ENCODE measurements around the gene CDKN2D.

CDKN2D gene

DNA sequence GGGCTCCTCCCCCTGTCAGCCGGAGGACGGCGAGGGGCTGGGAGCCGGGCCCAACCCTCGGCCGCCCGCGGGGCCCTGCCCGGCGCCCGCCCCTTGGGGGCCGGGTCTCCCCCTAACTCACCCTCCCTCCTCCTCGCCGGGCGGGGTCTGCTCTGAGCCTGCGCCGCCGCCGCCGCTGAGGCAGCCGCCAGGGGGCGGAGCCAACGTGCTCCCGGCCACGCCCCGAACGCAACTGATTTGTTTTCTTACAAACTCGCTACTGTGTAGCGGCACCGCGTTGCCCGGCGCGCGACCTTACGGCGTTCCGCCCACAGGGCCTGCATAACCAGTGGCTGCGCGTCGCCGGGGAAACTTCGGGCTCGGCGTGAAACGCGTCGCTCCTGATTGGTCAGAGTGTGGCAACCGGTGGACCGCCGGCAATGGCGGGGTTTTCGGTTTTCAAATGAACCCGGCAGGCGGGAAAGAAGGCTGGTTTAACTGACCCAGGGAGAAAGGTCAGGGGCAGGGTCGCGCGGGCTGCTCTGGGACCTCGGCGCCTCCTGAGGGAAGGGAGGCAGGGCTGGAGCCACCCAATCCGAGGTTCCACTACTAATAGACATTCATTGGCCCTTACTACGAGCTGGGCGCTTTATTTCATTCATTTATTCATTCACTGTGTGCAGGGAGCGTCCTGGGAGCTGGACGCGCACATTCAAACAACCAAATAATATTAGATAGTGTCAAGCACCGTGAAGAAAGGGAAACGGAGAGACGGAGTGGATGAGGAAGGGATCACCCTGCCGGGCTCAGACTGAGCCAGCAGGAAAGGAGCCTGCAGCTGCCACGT is at the start of gene CDKN2D:
CDKN2D (minus strand) TSS at position 154 of the 826 bp plus-strand sequence. CDS start 326 bp downstream, outside the sequence.
- DNase-seq = peak; percentile 96

GRCh38 chr19:10617409-10618121 is 48.8 kb upstream of the CDKN2D start:
- no peak for DNase-seq

DNA sequence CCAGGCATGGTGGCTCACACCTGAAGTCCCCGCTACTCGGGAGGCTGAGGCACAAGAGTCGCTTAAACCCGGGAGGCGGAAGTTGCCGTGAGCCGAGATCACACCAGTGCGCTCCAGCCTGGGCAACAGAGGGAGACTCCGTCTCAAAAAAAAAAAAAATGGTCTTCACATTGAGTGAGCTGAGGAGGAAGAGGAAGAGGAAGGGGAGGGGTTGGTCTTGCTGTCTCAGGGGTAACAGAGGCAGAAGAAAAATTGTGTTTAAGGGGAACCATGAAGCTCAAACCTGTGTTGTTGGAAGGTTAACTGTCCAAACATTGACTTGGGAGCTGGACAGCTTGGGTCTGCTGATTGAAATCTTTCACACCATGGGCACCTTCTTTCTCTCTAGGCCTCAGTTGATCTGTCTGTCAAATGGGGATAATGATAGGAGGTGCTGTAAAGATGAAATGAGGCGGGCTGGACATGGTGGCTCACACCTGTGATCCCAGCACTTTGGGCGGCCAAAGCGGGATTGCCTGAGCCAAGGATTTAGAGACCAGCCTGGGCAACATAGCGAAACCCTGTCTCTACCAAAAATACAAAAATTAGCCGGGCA is 46.7 kb upstream of the CDKN2D start:
- no peak for DNase-seq

- no peak for DNase-seq
These were observed 43.8 kb upstream of the CDKN2D start for GRCh38 chr19:10612499-10613119.

- no peak for DNase-seq
These were observed 43.1 kb upstream of the CDKN2D start for GRCh38 chr19:10611907-10612306.

DNA sequence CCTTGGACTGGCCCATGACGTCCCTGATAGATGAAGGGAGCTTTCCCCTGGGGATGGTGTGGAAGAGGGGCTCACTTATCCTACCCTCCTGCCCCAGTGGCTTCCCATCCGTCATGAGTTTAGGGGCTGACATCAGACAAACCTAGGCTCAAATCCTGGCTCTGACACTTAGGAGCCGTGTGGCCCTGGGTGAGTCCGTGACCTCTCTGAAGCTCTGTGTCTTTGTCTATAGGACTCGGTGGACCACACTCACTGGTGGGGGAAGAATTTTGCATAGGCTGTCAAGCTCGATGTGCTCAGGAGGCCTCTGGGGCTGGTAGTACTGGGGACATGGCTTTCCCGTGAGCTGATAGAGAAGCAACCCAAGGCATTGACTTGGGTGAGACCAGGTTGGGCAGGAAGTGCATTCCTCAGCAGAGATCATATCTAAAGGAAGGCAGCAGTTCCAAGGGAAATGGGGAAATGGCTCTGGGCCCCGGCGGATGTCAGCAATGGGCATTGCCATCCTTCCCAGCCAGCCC is 35.7 kb upstream of the CDKN2D start:
- no peak for DNase-seq

DNA sequence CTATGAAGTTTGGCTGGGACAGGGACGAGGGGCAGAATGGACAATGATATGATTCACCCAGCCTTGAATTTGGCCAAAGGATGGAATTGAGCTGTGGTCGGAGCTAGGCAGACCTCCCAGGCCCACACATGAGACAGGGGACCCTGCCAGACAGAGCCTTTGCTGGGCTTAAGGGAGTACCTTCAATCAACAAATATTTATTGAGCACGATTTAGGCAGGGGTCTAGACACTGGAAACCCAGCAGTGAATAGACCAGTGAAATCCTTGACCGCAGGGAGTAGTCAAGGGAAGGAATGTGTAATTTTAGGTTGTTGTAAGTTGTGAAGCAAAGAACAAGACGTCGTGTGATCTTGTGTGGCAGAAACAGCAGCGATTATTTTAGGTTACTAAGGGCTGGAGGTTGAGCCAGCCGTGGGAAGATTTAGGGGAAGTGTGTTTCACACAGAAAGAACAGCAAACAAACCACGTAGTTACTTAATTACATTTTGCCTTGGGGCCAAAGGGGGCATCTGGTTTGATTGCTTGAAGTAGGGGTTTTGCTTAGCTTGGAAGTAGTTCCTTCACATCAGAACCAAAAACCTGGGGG is 35.2 kb upstream of the CDKN2D start:
- no peak for DNase-seq

DNA sequence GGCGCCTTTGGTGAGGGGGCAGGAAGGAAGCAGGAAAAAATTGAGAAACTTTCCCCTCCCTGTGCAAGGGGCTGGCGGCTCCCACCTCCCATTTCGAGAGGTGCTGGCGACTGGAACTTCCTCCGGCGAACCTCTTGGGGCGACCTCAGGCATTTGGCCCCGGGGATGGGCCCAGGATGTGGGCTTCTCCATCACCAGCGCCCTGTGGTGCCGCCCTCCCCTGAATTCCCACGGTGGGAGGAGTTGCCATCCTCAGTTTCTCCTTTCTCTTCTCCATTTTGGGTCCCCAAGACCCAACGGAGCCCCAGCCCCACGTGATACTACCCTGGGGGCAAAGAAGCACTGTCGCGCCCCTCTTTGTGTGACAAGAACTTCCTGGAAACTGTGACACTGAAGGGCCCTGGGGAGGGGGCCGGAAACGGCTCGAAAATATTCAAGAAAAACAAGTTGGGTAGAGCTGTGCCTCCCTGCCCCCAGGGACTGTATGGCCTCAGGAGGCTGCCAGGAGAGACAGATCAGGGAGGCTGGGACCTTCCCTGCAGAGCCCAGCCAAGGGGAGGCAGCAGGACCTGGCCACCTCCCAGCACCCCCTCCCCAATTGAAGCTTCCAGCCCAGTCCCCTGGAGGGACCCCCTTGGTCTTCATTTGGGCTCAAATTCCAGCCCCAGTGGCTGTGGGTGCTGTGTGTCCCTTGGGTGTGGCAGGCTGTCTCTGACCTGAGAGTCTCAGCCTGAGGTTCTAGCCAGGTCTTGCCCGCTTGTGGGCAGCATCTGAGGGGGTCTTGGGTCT is 34.5 kb upstream of the CDKN2D start:
- DNase-seq = no peak

DNA sequence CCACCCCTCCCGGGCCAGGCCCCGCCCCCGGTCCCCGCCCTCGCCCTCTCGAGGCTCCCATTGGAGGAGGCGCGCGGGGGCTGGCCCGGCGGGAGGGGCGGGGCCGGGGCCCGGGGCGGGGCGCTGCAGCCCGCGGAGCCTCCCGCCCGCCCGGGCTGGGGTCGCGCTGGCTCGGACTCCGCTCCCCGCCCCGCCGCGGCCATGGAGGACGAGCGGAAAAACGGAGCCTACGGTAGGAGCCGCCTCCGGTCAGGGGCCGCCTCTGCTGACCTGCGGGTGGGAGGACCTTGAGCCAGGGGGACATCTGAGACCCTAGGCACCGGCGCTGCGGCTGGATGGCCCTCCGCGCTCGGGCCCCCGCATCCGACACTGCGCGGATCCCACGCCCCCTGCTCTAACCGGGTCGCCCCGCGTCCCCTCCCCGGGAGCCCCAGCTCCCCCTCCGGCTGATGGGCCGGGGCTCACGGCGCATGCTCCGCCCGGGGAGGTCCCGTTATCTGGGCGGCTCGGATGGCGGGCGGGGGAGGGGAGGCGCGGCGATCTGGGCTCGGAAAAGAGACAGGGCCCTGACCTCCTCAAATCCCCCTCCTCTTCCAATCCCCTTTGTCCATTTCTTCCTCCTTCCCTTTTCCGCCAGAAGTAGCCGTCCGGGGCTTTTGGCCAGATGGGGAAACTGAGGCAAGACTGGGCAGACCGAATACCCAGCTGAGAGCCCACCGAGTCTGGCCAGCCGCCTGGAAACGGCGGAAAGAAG is 33.7 kb upstream of the CDKN2D start:
- no peak for DNase-seq

- DNase-seq = no peak
These were observed 33.2 kb upstream of the CDKN2D start for GRCh38 chr19:10601999-10602329.

DNA sequence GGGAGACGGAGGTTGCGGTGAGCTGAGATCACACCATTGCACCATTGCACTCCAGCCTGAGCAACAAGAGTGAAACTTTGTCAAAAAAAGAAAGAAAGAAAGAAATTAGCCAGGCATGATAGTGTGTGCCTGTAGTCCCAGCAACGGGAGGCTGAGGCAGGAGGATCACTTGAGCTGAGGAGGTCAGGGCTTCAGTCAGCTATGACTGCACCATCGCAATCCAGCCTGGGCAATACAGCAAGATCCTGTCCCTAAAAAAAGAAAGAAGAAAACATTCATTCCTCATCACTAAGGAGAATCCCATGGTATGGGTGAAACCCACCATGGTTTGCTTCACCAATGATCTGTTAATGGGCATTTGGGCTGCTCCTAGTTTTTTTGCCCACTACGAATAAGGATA is 31.4 kb upstream of the CDKN2D start:
- no peak for DNase-seq

DNA sequence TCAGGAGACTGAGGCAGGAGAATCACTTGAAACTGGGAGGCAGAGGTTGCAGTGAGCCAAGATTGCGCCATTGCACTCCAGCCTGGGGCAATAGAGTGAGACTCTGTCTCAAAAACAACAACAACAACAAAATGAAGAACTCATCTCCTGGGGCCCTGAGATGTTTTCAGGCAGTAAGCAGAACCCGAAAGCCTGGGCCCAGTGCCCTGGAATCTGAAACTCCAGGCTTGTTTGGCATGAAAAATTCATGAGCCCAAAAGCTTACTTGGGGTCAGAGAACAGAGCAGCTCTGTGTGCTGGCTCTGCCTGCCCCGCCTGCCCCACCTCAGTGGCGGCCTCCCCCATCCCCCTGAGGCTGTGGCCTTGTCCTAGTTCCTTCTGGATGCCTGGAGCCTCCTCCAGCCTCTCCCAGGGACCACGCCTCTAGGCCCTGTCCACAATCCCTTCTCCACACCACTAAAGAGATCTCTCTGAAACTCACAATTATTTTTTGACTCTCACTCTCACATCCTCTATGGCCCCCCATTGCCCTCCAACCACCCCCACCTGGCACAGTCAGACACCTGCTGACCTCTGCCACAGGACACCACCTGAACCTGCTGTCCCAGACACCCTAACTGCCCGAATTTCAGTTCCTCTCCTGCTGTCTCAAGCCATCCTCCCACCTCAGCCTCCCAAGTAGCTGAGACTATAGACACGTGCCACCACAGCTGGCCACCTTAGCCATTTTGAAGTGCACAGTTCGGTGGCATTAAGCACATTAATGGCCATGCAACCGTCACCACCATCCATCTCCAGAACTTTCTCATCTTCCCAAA is 25.2 kb upstream of the CDKN2D start:
- no peak for DNase-seq

GRCh38 chr19:10593148-10593547 is 24.4 kb upstream of the CDKN2D start:
- DNase-seq = no peak

- no peak for DNase-seq
These were observed 19.0 kb upstream of the CDKN2D start for GRCh38 chr19:10587839-10588150.

GRCh38 chr19:10587022-10587838 is 18.5 kb upstream of the CDKN2D start, which contains the start of gene AP1M2:
AP1M2 (minus strand) TSS chr19:10587312; CDS start chr19:10587231, 81 bp downstream.
- peak; percentile 15 for DNase-seq

DNA sequence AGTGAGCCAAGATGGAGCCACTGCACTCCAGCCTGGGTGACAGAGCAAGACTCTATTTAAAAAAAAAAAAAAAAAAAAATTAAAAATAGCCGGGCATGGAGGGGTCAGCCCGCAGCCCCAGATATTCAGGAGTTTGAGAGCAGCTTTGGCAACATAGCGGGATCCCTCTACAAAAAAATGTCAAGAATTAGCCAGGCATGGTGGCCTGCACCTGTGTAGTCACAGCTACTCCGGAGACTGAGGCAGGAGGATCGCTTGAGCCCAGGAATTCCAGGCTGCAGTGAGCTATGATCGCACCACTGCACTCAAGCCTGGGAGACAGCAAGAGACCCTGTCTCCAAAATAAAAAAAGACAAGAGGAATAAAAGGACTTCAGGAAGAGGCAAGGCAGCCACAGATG is 17.6 kb upstream of the CDKN2D start:
- DNase-seq = no peak

- DNase-seq = no peak
These were observed 14.4 kb upstream of the CDKN2D start for GRCh38 chr19:10583036-10583776.

DNA sequence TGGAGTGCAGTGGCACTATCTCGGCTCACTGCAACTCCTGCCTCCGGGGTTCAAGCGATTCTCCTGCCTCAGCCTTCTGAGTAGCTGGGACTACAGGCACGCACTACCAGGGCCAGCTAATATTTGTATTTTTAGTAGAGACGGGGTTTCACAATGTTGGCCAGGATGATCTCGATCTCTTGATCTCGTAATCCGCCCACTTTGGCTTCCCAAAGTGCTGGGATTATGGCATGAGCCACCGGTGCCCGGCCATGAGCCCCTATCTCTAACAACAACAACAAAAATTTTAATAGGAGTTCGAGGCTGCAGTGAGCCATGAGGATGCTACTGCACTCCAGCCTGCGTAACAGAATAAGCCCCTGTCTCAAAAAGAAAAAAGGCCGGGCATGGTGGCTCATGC is 13.3 kb upstream of the CDKN2D start:
- no peak for DNase-seq
